ENCODE data around the gene TRIM24. TPM values are rescaled to one million over a fixed set of nuclear protein-coding genes. Genes with fewer than 3 reads are reported as not detected.
"Not testable (repeated sequence)": the region's sequence is repeated elsewhere in the genome, so short reads cannot be mapped to it uniquely, and the experiment has no call there.

TRIM24 gene
- total RNA-seq (2013), result 10.6 TPM
- polyA plus RNA-seq (1 to 10 TPM; 3.5 to 8.9 (median 6.0) TPM), polyA minus RNA-seq (7.8 and 13.6 TPM in 2 replicates), total RNA-seq (27.2 to 140 (median 44.6) reads per million in 11 experiments)

- Histone ChIP-seq H4K20me1 (ENCODE audit: insufficient read depth, low read length) (peaks cover 34% of the 10 kb centered on the region), H3K9me3 (replicated peaks in 1 of 2; ENCODE audit: control insufficient read depth in 1 of 2, insufficient read depth in 1 of 2, low read length in 2 of 2) (peaks cover 0 to 6% of the 10 kb centered on the region in 2 donors), H3K36me3 (replicated peaks in 1 of 2; ENCODE audit: control insufficient read depth in 1 of 2, insufficient read depth in 2 of 2, low read length in 2 of 2) (peaks cover 0 to 5% of the 10 kb centered on the region in 2 donors), H3K4me3 (replicated peaks in 1 of 3; ENCODE audit: low read depth in 2 of 3, low read length in 3 of 3) (peak within 1 kb of the TSS; percentile 80 to 99 (median 81)), H3K27me3 (ENCODE audit: control insufficient read depth in 2 of 2, insufficient read depth in 2 of 2, low read length in 2 of 2) (no peaks in the 10 kb centered on the region), H3K27ac (ENCODE audit: low read depth in 1 of 2, low read length in 2 of 2) (peak within 1 kb of the TSS; percentile 58 to 84), H3K9ac (ENCODE audit: insufficient read depth, low read length, poor library complexity, severe bottlenecking) (peak within 1 kb of the TSS; percentile 87), H3K4me2 (replicated peaks; ENCODE audit: extremely low read depth, low read length, poor library complexity, severe bottlenecking) (peak within 1 kb of the TSS; percentile 75), H3K79me2 (ENCODE audit: insufficient read depth, low read length) (peaks cover 47% of the 10 kb centered on the region), H3K4me1 (ENCODE audit: control insufficient read depth in 1 of 2, insufficient read depth in 2 of 2, low read length in 2 of 2) (peaks cover 13 to 16% of the 10 kb centered on the region in 2 donors), H2AFZ (ENCODE audit: insufficient read depth, low read depth, low read length, poor library complexity, severe bottlenecking) (peak within 1 kb of the TSS; percentile 86)
- WGBS (ENCODE audit: insufficient coverage), result under 1% methylated on average over 46 of the region's 59 CpGs
- H3K4me3 Mint-ChIP-seq, result peak within 1 kb of the TSS; percentile 96 to 97
- H3K27ac Mint-ChIP-seq, result peak within 1 kb of the TSS; percentile 87 to 96 (median 91)
- H3K27me3 Mint-ChIP-seq (ENCODE audit: low read depth in 3 of 3), result peaks cover 0 to 1% (median 0%) of the 10 kb centered on the region in 3 donors
- H3K36me3 Mint-ChIP-seq, result peaks cover 7% of the 10 kb centered on the region in 2 donors
- no peak for TF ChIP-seq CTCF (IDR thresholded peaks at IDR 0.05)
- peaks cover 36% of the 10 kb centered on the region for H3K4me1 Mint-ChIP-seq
- peaks cover 2 to 15% (median 8%) of the 10 kb centered on the region in 7 donors for H3K9me3 Mint-ChIP-seq
- DNase-seq, result no peak
- intact Hi-C loops (cut with micrococcal nuclease), result loop anchor here in 1 of 2 donors (10.0 kb wide), 1 partner anchor 455 kb away; the partner anchor contains the start of gene CREB3L2
Observed at GRCh38 chr7:138460176-138460648, at the start of gene TRIM24. TRIM24 (plus strand) TSS chr7:138460259; CDS start chr7:138460549, 290 bp downstream.

- H3K9ac ChIP-seq (ENCODE audit: insufficient read depth, low read length, poor library complexity, severe bottlenecking); H4K20me1 ChIP-seq (ENCODE audit: insufficient read depth, low read length); H3K4me3 Mint-ChIP-seq; H3K27ac Mint-ChIP-seq; intact Hi-C loops (cut with micrococcal nuclease); H3K9me3 ChIP-seq (replicated peaks in 1 of 2; ENCODE audit: control insufficient read depth in 1 of 2, insufficient read depth in 1 of 2, low read length in 2 of 2); H3K27me3 Mint-ChIP-seq (ENCODE audit: low read depth in 3 of 3); H3K9me3 Mint-ChIP-seq; H2AFZ ChIP-seq (ENCODE audit: insufficient read depth, low read depth, low read length, poor library complexity, severe bottlenecking); H3K4me1 ChIP-seq (ENCODE audit: control insufficient read depth in 1 of 2, insufficient read depth in 2 of 2, low read length in 2 of 2); H3K4me1 Mint-ChIP-seq; H3K4me3 ChIP-seq (replicated peaks in 1 of 3; ENCODE audit: low read depth in 2 of 3, low read length in 3 of 3); H3K4me2 ChIP-seq (replicated peaks; ENCODE audit: extremely low read depth, low read length, poor library complexity, severe bottlenecking); H3K36me3 Mint-ChIP-seq; H3K36me3 ChIP-seq (replicated peaks in 1 of 2; ENCODE audit: control insufficient read depth in 1 of 2, insufficient read depth in 2 of 2, low read length in 2 of 2); DNase-seq; H3K27me3 ChIP-seq (ENCODE audit: control insufficient read depth in 2 of 2, insufficient read depth in 2 of 2, low read length in 2 of 2); H3K27ac ChIP-seq (ENCODE audit: low read depth in 1 of 2, low read length in 2 of 2); H3K79me2 ChIP-seq (ENCODE audit: insufficient read depth, low read length): not testable (repeated sequence)
- 100% methylated on average over 1 of the region's 3 CpGs for WGBS (ENCODE audit: insufficient coverage)
Observed at GRCh38 chr7:138412077-138412476, 48.0 kb upstream of the TRIM24 start.

GRCh38 chr7:138412921-138413320 is 47.1 kb upstream of the TRIM24 start:
- H3K27ac Mint-ChIP-seq; H3K9ac ChIP-seq (ENCODE audit: insufficient read depth, low read length, poor library complexity, severe bottlenecking); H2AFZ ChIP-seq (ENCODE audit: insufficient read depth, low read depth, low read length, poor library complexity, severe bottlenecking); H3K4me1 ChIP-seq (ENCODE audit: control insufficient read depth in 1 of 2, insufficient read depth in 2 of 2, low read length in 2 of 2); H3K27ac ChIP-seq (ENCODE audit: low read depth in 1 of 2, low read length in 2 of 2); H3K4me1 Mint-ChIP-seq; H3K36me3 ChIP-seq (replicated peaks in 1 of 2; ENCODE audit: control insufficient read depth in 1 of 2, insufficient read depth in 2 of 2, low read length in 2 of 2); H3K27me3 ChIP-seq (ENCODE audit: control insufficient read depth in 2 of 2, insufficient read depth in 2 of 2, low read length in 2 of 2); H3K9me3 ChIP-seq (replicated peaks in 1 of 2; ENCODE audit: control insufficient read depth in 1 of 2, insufficient read depth in 1 of 2, low read length in 2 of 2); DNase-seq; H3K79me2 ChIP-seq (ENCODE audit: insufficient read depth, low read length); H3K4me2 ChIP-seq (replicated peaks; ENCODE audit: extremely low read depth, low read length, poor library complexity, severe bottlenecking); H3K4me3 Mint-ChIP-seq; H3K36me3 Mint-ChIP-seq; H3K4me3 ChIP-seq (replicated peaks in 1 of 3; ENCODE audit: low read depth in 2 of 3, low read length in 3 of 3); H4K20me1 ChIP-seq (ENCODE audit: insufficient read depth, low read length); H3K27me3 Mint-ChIP-seq (ENCODE audit: low read depth in 3 of 3); H3K9me3 Mint-ChIP-seq; intact Hi-C loops (cut with micrococcal nuclease): not testable (repeated sequence)
- 75% methylated on average over 3 of the region's 6 CpGs for WGBS (ENCODE audit: insufficient coverage)

All from CD14-positive monocyte (primary cell).